NCI-H2029 (cell line): Measurements from ENCODE around the gene CATSPERB.
"Not testable (repeated sequence)": the region's sequence is repeated elsewhere in the genome, so short reads cannot be mapped to it uniquely, and the experiment has no call there.

Experiments
- DNase-seq: peaks from one replicate; lab custom pipeline; 2025; lab: John Stamatoyannopoulos, UW

CATSPERB gene

GRCh38 chr14:91731986-91732385, at the start of gene CATSPERB:
TSS of gene CATSPERB (minus strand) at chr14:91732086. CDS start at chr14:91729479, 2,607 bp downstream.
- no peak for DNase-seq

- no peak for DNase-seq
These were observed 48.6 kb upstream of the CATSPERB start for GRCh38 chr14:91780452-91780851.

- DNase-seq = no peak
These were observed 46.3 kb upstream of the CATSPERB start for GRCh38 chr14:91778217-91778616.

GRCh38 chr14:91774140-91775096, 42.5 kb upstream of the CATSPERB start:
- DNase-seq = no peak

GRCh38 chr14:91770185-91770584, 38.3 kb upstream of the CATSPERB start:
- no peak for DNase-seq

GRCh38 chr14:91755570-91756295, 23.8 kb upstream of the CATSPERB start:
- DNase-seq = no peak

GRCh38 chr14:91754819-91755218, 22.9 kb upstream of the CATSPERB start:
- no peak for DNase-seq

- DNase-seq = no peak
These were observed 22.3 kb upstream of the CATSPERB start for GRCh38 chr14:91754185-91754584.

- no peak for DNase-seq
These were observed 21.7 kb upstream of the CATSPERB start for GRCh38 chr14:91753501-91754128.

- no peak for DNase-seq
These were observed 21.1 kb upstream of the CATSPERB start for GRCh38 chr14:91752961-91753360.

GRCh38 chr14:91751719-91752118, 19.8 kb upstream of the CATSPERB start:
- DNase-seq = no peak

- no peak for DNase-seq
These were observed 18.8 kb upstream of the CATSPERB start for GRCh38 chr14:91750634-91751198.

- DNase-seq = no peak
These were observed 18.0 kb upstream of the CATSPERB start for GRCh38 chr14:91749868-91750267.

- DNase-seq = no peak
These were observed 16.2 kb upstream of the CATSPERB start for GRCh38 chr14:91748049-91748448.

GRCh38 chr14:91745344-91745743, 13.5 kb upstream of the CATSPERB start:
- peak; percentile 15 for DNase-seq

- peak; percentile 78 for DNase-seq
These were observed 12.2 kb upstream of the CATSPERB start for GRCh38 chr14:91744068-91744480.

- DNase-seq = no peak
These were observed 11.4 kb upstream of the CATSPERB start for GRCh38 chr14:91743305-91743653.

- no peak for DNase-seq
These were observed 10.9 kb upstream of the CATSPERB start for GRCh38 chr14:91742621-91743304.

- not testable (repeated sequence) for DNase-seq
These were observed 8.0 kb upstream of the CATSPERB start for GRCh38 chr14:91739867-91740266.

- DNase-seq = no peak
These were observed 5.7 kb upstream of the CATSPERB start for GRCh38 chr14:91737619-91738018.

- no peak for DNase-seq
These were observed 1.1 kb upstream of the CATSPERB start for GRCh38 chr14:91732859-91733477.
